Neural progenitor cell (in vitro differentiated cells): ENCODE data around the gene FOSB.

Source experiments
- EZH2 ChIP-seq: fragments of 200-600 bp; sonication (generic); IDR thresholded peaks from 2 replicates; pipeline ENCODE4 v1.6.1; 2017; ENCODE audit warnings: antibody characterized with exemption, mild to moderate bottlenecking, moderate library complexity
- EZH2phosphoT487 ChIP-seq: fragments of 200-600 bp; sonication (generic); IDR thresholded peaks from 2 replicates; pipeline ENCODE4 v1.6.1; 2017; ENCODE audit warnings: antibody characterized with exemption
- TF ChIP-seq, protein P1 (sequence below): fragments of 200-600 bp; sonication (generic); IDR thresholded peaks from 2 replicates; pipeline ENCODE4 v1.5.1; 2017; ENCODE audit warnings: antibody characterized with exemption, mild to moderate bottlenecking

DNA sequence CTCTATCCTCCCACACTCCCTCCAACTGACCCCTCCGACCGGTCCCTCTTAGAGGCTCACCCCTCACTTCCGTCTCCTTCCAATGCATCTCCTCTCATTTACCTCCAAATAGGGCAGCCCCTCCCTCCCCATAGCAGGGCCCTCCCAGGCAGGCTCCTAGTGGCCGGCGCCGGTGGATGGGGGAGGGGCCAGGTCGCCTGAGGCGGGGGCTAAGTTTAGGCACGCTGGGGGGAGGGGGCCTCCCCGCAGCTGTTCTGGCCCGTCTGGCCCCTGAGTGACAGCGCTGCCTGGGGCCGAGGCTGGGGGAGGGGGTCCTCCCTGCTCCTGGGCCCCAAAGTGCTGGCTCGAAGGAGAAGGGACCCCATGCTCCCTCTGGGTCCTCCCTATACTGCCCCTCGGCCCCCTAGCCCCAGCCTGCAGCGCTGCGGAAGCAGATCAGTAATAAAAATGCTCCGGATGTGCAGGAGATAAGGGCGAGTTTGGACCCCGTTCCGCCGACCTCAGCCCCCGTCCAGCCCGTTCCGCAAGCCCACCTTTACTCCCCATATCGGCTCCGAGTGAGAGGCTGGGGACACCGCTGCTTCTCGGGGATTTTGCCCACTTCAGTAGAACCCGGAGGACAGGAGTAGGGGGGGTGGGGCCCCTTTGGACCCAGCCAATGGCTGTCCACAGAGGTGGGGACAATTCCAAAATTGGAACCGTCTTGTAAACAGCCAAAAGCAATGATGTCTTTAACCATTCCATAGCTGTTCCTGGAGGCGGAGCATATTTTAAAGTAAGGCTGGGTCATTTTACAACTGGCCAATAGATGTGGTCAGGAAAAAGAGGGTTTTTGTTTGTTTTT lies 25.1 kb downstream of the FOSB start:
- TF ChIP-seq, protein P1, sequence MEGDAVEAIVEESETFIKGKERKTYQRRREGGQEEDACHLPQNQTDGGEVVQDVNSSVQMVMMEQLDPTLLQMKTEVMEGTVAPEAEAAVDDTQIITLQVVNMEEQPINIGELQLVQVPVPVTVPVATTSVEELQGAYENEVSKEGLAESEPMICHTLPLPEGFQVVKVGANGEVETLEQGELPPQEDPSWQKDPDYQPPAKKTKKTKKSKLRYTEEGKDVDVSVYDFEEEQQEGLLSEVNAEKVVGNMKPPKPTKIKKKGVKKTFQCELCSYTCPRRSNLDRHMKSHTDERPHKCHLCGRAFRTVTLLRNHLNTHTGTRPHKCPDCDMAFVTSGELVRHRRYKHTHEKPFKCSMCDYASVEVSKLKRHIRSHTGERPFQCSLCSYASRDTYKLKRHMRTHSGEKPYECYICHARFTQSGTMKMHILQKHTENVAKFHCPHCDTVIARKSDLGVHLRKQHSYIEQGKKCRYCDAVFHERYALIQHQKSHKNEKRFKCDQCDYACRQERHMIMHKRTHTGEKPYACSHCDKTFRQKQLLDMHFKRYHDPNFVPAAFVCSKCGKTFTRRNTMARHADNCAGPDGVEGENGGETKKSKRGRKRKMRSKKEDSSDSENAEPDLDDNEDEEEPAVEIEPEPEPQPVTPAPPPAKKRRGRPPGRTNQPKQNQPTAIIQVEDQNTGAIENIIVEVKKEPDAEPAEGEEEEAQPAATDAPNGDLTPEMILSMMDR: no peak
- no peak for TF ChIP-seq EZH2
- TF ChIP-seq EZH2phosphoT487: no peak
